B cell (primary cell): Measurements from ENCODE around the gene R3HDM4. TPM values are rescaled to one million over a fixed set of nuclear protein-coding genes. Genes with fewer than 3 reads are reported as not detected.

Experiments
- ATAC-seq: fragments of 200-7000 bp; cut with Tn5 transposase; one replicate; pipeline ENCODE4 v1.10.0; 2021; ENCODE audit warnings: low read depth, mild to moderate bottlenecking, moderate number of reproducible peaks, moderate library complexity
- CTCF ChIA-PET: fragments of 350-600 bp; sonication (Branson Sonifier 250); formaldehyde crosslinking; loops from one replicate; lab custom pipeline; 2021; ENCODE audit warnings: antibody characterized with exemption, inconsistent platforms; lab: Charles Lee
- POLR2A ChIA-PET: fragments of 350-600 bp; sonication (Branson Sonifier 250); formaldehyde crosslinking; loops from one replicate; lab custom pipeline; 2021; ENCODE audit warnings: antibody characterized with exemption; lab: Charles Lee
- DNase-seq: peaks from one replicate; pipeline ENCODE4 v3.0.0; 2013
- H2AFZ ChIP-seq: 2 replicates; pipeline ENCODE4 v1.6.1; 2012; ENCODE audit warnings: mild to moderate bottlenecking, low read depth, low read length; ENCODE audit not compliant: insufficient read depth, poor library complexity, severe bottlenecking
- H3K27ac ChIP-seq, 2 donors: 1 replicate in 1 of 2; 2 replicates in 1 of 2; pipeline ENCODE4 v1.5.1; 2012 to 2013; ENCODE audit warnings: low read length in 2 of 2, mild to moderate bottlenecking in 2 of 2, moderate library complexity in 1 of 2
- H3K27me3 ChIP-seq, 4 experiments: fragments of 200-600 bp in 1 of 4; sonication (generic) in 1 of 4; replicated peaks in 1 of 4; 1 replicate in 2 of 4; 2 replicates in 2 of 4; pipeline versions ENCODE4 v1.6.1 to v1.7.0; 2013 to 2016; ENCODE audit warnings: low read length in 3 of 4, mild to moderate bottlenecking in 2 of 4, mixed read lengths in 1 of 4, moderate library complexity in 1 of 4; ENCODE audit not compliant: insufficient read depth in 4 of 4, control insufficient read depth in 3 of 4; ENCODE audit errors: control extremely low read depth in 1 of 4
- H3K36me3 ChIP-seq, 2 experiments: replicated peaks in 1 of 2; 1 replicate in 1 of 2; 2 replicates in 1 of 2; pipeline versions ENCODE4 v1.6.1 to v1.7.1; 2013; ENCODE audit warnings: low read length in 1 of 2; ENCODE audit not compliant: insufficient read depth in 2 of 2, control insufficient read depth in 1 of 2; ENCODE audit errors: control extremely low read depth in 1 of 2, extremely low read depth in 1 of 2
- H3K4me1 ChIP-seq, 2 donors: fragments of 200-600 bp in 1 of 2; sonication (generic) in 1 of 2; 1 replicate in 1 of 2; 2 replicates in 1 of 2; pipeline versions ENCODE4 v1.5.1 to v1.6.1; 2013 to 2017; ENCODE audit warnings: low read length in 2 of 2; ENCODE audit not compliant: control insufficient read depth in 2 of 2, insufficient read depth in 2 of 2
- H3K4me2 ChIP-seq: replicated peaks from 2 replicates; pipeline ENCODE3; 2012; ENCODE audit warnings: mild to moderate bottlenecking, low read depth, low read length; ENCODE audit not compliant: poor library complexity, severe bottlenecking
- H3K4me3 ChIP-seq, 5 experiments: fragments of 200-600 bp in 1 of 5; sonication (generic) in 1 of 5; 1 replicate in 3 of 5; 2 replicates in 2 of 5; pipeline versions ENCODE4 v1.5.1 to v1.7.0; 2011 to 2016; ENCODE audit warnings: low read length in 4 of 5, mild to moderate bottlenecking in 4 of 5, low read depth in 2 of 5, control low read depth in 1 of 5, moderate library complexity in 1 of 5; ENCODE audit not compliant: insufficient read depth in 1 of 5; ENCODE audit errors: control extremely low read depth in 1 of 5, extremely low read depth in 1 of 5
- H3K79me2 ChIP-seq: fragments of 200-600 bp; sonication (generic); one replicate; pipeline ENCODE4 v1.6.0; 2016; ENCODE audit warnings: low read length; ENCODE audit not compliant: control insufficient read depth, insufficient read depth
- H3K9ac ChIP-seq: fragments of 200-600 bp; sonication (generic); 2 replicates; pipeline ENCODE4 v1.6.1; 2017; ENCODE audit warnings: mild to moderate bottlenecking, low read length, moderate library complexity
- H3K9me3 ChIP-seq, 3 donors: one replicate each; pipeline versions ENCODE4 v1.6.1 to v1.7.1; 2013; ENCODE audit warnings: low read length in 2 of 3; ENCODE audit not compliant: control insufficient read depth in 2 of 3, insufficient read depth in 1 of 3; ENCODE audit errors: control extremely low read depth in 1 of 3
- H4K20me1 ChIP-seq: 2 replicates; pipeline ENCODE4 v1.6.0; 2012; ENCODE audit warnings: mild to moderate bottlenecking, low read length; ENCODE audit not compliant: insufficient read depth, control insufficient read depth, poor library complexity, severe bottlenecking
- H3K27ac Mint-ChIP-seq: one replicate; pipeline ENCODE4 v1.8.0; 2021; ENCODE audit warnings: mixed read lengths
- H3K27me3 Mint-ChIP-seq: one replicate; pipeline ENCODE4 v1.8.0; 2021; ENCODE audit warnings: mixed read lengths
- H3K4me1 Mint-ChIP-seq: one replicate; pipeline ENCODE4 v1.8.0; 2021; ENCODE audit warnings: mixed read lengths
- H3K4me3 Mint-ChIP-seq: one replicate; pipeline ENCODE4 v1.8.0; 2021; ENCODE audit warnings: mixed read lengths
- H3K9me3 Mint-ChIP-seq: one replicate; pipeline ENCODE4 v1.8.0; 2022; ENCODE audit warnings: mixed read lengths; ENCODE audit not compliant: insufficient read depth
- CTCF ChIP-seq: fragments of 200-600 bp; IDR thresholded peaks from one replicate; pipeline ENCODE4 v1.8.0; 2022; ENCODE audit warnings: antibody characterized with exemption, mild to moderate bottlenecking
- EZH2 ChIP-seq: IDR thresholded peaks from 2 replicates; pipeline ENCODE4 v1.6.1; 2012; ENCODE audit warnings: borderline replicate concordance, low read depth, mild to moderate bottlenecking, moderate library complexity, low read length; ENCODE audit not compliant: insufficient read depth, poor library complexity, severe bottlenecking
- WGBS: methylation state at CpG from one replicate; pipeline ENCODE4 v1.1.5; 2013; ENCODE audit warnings: missing lambda C conversion rate; ENCODE audit not compliant: insufficient coverage; 5-methylcytosine and 5-hydroxymethylcytosine counted together
- intact Hi-C: fragments of 100-400 bp; cut with micrococcal nuclease; formaldehyde crosslinking; loops from one replicate; pipeline ENCODE4 v1.10.0; 2022
- polyA plus RNA-seq: library from polyadenylated mRNA; depleted of rRNA; stranded (reverse); fragments of >200 nt; gene quantifications from 2 replicates; pipeline ENCODE4 v1.2.3, GENCODE V29; 2012
- total RNA-seq, 2 donors: library from RNA; stranded (reverse); fragments of 120-200 nt in 1 of 2; gene quantifications; 1 replicate in 1 of 2; 2 replicates in 1 of 2; pipeline versions ENCODE4 v1.2.3 to v1.2.4, GENCODE V29; 2013 to 2022

The R3HDM4 gene
- total and polyA plus RNA-seq, 2 donors (not counting 1 experiment from before 2014, with no cell fraction given), result 168 to 176 TPM

- DNase-seq, result peak; percentile 93
- Histone ChIP-seq H3K36me3 (no peaks in the 10 kb centered on the region), H3K9me3 (peaks cover 0 to 4% (median 0%) of the 10 kb centered on the region in 3 donors), H3K27ac (peak within 1 kb of the TSS in 1 of 2 donors; percentile 51), H3K4me1 (peaks cover 42 to 52% of the 10 kb centered on the region in 2 donors), H3K79me2 (peaks cover 18% of the 10 kb centered on the region), H3K9ac (peak within 1 kb of the TSS; percentile 63), H2AFZ (peak within 1 kb of the TSS; percentile 45), H3K4me2 (peak within 1 kb of the TSS; percentile 93), H3K27me3 (peaks cover 0 to 35% (median 4%) of the 10 kb centered on the region in 4 experiments), H3K4me3 (peak within 1 kb of the TSS in 3 of 5 experiments; percentile 45 to 60 (median 52)), H4K20me1 (peaks cover 4% of the 10 kb centered on the region)
- Mint-ChIP-seq H3K4me3 (peak within 1 kb of the TSS; percentile 78), H3K27ac (peak within 1 kb of the TSS; percentile 82), H3K4me1 (peaks cover 32% of the 10 kb centered on the region), H3K27me3 (peaks cover 3% of the 10 kb centered on the region), H3K9me3 (no peaks in the 10 kb centered on the region)
- WGBS, result 2% methylated on average over 84 of the region's 87 CpGs
- ATAC-seq, result peak; percentile 36
- TF ChIP-seq EZH2 (no peak), CTCF (peak; percentile 79)
- intact Hi-C loops, result loop anchor here (1.0 kb wide), 1 partner anchor 8 kb away; no protein-coding TSS in a partner anchor
- CTCF ChIA-PET, result interaction anchor here (1.0 to 7.9 kb wide), 5 partner anchors 11 to 60 kb away, joined by 3 to 72 read pairs (median 9); partner anchors contain the start of gene CFD
- POLR2A ChIA-PET, result interaction anchor here (0.7 to 3.6 kb wide), 4 partner anchors 8 to 54 kb away, joined by 4 to 22 read pairs (median 6); partner anchors contain the start of genes MED16 and RNU6-9
Measured at GRCh38 chr19:917323-918151, 4.5 kb upstream of the R3HDM4 start, which contains the start of gene KISS1R. Gene KISS1R (plus strand): TSS chr19:917333. CDS start chr19:917503, 170 bp downstream.
